GM12872 (cell line): ENCODE measurements around the gene DKK3.

Source experiments
- TF ChIP-seq, protein P1 (sequence below): IDR thresholded peaks from 3 replicates; pipeline ENCODE4 v1.5.1; 2011; ENCODE audit warnings: low read depth, mild to moderate bottlenecking, low read length, moderate library complexity; ENCODE audit not compliant: insufficient read depth

Gene DKK3

DNA sequence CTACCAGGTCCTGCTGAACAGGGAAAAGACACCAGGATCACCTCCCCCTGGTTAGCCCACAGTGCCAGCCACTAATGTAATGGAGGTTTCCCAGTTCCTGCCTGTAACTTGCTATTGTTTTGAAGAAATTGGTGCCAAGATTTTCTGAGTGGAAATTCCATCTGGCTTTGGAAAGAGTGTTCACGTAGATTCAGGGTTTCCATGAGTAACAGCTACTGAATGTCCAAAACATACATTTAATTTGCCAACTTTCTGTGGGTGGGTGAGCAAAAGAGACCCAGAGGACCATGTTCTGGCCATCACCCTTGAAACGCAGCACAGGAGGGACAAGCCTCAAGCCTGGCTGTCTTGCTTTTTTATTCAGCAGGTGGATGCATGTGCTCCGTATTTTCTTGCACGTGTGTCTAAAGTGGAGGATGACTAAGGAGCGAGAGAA, 8.8 kb upstream of the DKK3 start:
- TF ChIP-seq, protein P1, sequence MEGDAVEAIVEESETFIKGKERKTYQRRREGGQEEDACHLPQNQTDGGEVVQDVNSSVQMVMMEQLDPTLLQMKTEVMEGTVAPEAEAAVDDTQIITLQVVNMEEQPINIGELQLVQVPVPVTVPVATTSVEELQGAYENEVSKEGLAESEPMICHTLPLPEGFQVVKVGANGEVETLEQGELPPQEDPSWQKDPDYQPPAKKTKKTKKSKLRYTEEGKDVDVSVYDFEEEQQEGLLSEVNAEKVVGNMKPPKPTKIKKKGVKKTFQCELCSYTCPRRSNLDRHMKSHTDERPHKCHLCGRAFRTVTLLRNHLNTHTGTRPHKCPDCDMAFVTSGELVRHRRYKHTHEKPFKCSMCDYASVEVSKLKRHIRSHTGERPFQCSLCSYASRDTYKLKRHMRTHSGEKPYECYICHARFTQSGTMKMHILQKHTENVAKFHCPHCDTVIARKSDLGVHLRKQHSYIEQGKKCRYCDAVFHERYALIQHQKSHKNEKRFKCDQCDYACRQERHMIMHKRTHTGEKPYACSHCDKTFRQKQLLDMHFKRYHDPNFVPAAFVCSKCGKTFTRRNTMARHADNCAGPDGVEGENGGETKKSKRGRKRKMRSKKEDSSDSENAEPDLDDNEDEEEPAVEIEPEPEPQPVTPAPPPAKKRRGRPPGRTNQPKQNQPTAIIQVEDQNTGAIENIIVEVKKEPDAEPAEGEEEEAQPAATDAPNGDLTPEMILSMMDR, result no peak

DNA sequence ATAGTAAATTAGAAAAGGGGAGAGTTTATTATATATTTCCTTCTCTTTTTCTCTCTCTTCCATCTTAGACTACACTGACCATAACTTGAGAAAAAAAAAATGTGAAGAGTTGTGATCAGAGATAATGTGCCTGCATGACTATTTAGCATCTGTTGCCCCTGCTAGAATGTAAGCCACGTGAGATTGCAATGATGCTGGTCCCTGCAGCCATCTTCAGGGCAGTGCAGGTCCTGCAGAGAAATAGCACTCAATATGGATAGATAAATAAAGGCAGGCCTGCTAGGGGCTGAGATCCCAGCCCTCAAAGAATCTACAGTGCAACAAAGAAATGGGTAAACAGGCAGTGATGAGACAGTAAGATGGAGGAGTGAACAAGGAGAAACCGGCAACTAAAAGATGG, 7.8 kb upstream of the DKK3 start:
- TF ChIP-seq, protein P1, result no peak

DNA sequence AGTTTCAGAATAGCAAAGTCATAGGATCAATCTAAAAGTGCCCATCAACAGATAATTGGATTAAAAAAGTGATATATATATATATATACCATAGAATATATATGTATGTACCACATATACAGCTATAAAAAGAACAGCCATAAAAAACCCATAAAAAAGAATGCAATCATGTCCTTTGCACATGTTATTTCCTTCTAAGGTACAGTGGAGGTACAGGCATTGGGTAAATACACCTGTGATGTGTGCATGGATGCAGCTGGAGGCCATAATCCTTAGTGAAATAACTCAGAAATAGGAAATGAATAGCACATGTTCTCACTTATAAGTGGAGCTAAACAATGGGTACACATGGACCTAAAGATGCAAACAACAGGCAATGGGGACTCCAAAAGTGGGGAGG, 7.1 kb upstream of the DKK3 start:
- TF ChIP-seq, protein P1, result no peak

DNA sequence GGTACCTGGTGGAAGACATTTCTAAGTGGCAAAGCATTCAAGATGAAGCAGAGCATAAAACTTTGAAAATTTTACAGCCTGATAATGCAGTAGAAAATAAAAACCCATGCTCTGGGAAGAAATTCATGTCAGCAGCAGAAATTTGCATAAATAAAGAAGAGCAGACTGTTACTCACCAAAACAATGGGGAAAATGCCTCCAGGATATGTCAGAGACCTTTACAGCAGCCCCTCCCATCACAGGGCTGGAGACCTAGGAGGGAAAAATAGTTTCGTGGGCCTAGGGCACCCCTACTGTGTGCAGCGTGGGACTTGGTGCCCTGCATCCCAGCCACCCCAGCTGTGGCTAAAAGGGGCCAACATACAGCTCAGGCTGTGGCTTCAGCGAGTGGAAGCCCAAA, 5.4 kb upstream of the DKK3 start:
- TF ChIP-seq, protein P1, result no peak

DNA sequence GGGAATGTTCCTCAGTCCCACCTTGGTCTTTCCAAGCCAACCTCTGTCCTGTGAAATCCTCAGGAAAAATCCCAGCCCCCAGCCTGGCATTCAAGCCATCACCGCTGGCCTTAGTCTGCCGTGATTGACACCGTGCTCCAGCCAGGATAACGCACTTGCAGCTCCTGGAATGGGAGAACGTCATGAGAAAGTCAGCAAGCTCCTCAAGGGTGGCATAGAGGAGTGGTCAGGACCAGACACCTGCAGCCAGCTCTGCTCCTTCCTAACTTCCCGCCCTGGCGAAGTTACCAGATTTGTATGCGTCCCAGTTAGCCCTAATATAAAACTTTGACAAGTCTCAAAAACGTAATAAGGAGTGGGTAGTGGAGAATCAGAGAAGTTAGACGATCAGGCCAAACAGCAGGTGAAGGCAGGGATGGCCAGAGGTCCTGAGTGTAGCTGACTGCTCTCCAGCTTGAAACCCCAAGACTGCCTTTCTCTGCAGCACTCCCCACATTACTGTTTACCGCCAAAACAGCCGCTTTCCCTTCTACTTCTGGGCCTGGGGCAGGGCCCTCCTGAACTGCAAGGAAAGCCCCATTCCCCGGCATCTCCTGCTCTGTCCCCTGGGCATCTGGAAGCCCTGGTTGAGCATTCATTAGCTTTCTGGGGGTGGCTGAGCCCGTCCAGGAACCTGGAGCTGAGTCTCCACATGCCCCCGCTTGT, 1.3 kb upstream of the DKK3 start:
- TF ChIP-seq, protein P1, result no peak

DNA sequence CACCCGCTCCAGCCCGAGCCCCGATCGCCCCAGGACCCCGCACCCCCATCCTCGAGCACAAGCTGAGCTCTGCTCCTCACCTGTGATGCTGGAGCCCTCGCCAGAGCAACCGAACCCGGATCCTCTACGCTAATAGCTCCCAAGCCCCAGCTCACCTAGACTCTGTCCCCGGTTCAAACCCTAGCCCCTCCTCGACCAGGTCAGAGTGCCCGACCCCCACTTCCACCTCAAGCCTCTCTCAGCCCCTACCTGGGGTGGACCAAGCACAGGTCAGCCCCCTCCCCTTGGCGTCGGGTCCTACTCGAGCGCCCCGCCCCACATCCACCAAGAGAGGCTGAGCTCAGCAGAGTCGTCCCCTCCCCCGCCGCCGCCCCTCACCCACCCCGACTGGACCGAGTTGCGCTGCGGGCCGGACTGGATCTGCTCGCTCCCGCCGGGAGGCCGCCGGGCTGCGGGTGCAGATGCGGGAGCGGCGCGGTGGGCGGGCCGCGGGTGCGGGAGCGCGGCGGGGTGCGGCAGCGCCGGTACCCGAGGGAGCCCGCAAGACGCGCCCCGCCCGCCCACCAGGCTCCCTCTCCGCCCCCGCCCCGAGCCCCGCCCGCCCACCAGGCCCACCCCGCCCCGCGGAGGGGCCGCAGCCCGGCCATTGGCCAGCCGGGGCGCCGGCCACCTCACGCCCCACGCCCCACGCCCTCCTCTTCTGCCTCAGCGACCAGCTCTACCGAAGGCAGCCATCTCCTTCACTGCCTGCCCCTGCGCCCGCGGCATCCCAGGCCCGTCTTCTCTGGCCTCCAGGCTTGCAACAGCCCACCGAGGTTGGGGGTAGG, 577 bp upstream of the DKK3 start:
- TF ChIP-seq, protein P1, result no peak

DNA sequence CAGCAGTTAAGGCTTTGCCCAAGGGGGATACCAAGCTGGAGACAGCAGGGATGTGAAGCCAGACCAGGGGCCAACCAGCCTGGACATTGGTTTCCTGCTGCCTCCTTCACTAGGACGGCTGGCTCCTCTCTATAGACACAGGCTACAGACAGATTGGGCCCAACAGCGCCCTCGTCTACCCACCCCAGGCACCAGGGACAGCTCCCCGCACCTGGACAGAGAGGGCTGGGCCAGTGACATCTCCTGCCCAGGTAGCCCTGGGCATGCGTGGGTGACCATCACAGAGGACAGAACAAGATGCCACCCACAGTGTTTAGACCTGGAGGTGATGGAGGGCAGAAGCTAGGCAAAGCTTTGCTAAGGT, 1.2 kb downstream of the DKK3 start:
- TF ChIP-seq, protein P1, result no peak
